Suprapubic skin (tissue), 4 donors: Measurements from ENCODE around the gene SEMA4A. TPM values are rescaled to one million over a fixed set of nuclear protein-coding genes. Genes with fewer than 3 reads are reported as not detected.
"Not testable (repeated sequence)": the region's sequence is repeated elsewhere in the genome, so short reads cannot be mapped to it uniquely, and the experiment has no call there.

Source experiments
- DNase-seq, 2 donors: peaks; one replicate each; pipeline ENCODE4 v3.0.0-alpha.2; 2019; ENCODE audit warnings: low spot score in 2 of 2
- H3K27ac ChIP-seq: fragments of 200-600 bp; sonication (generic); one replicate; pipeline ENCODE4 v1.5.1; 2019
- H3K27me3 ChIP-seq: fragments of 200-600 bp; sonication (generic); one replicate; pipeline ENCODE4 v1.5.1; 2019
- H3K36me3 ChIP-seq: fragments of 200-600 bp; sonication (generic); one replicate; pipeline ENCODE4 v1.5.1; 2019
- H3K4me1 ChIP-seq: fragments of 200-600 bp; sonication (generic); one replicate; pipeline ENCODE4 v1.5.1; 2019
- H3K4me3 ChIP-seq: fragments of 200-600 bp; sonication (generic); one replicate; pipeline ENCODE4 v1.5.1; 2019; ENCODE audit warnings: mild to moderate bottlenecking
- H3K9me3 ChIP-seq: fragments of 200-600 bp; sonication (generic); one replicate; pipeline ENCODE4 v1.5.1; 2019
- CTCF ChIP-seq, 2 donors: fragments of 200-600 bp in 1 of 2; fragments of 450-650 bp in 1 of 2; sonication (generic) in 1 of 2; IDR thresholded peaks; one replicate each; pipeline ENCODE4 v1.5.1; 2016 to 2019; ENCODE audit warnings: antibody characterized with exemption in 2 of 2, mild to moderate bottlenecking in 1 of 2, moderate library complexity in 1 of 2
- EP300 ChIP-seq: sonication (generic); formaldehyde crosslinking; IDR thresholded peaks from one replicate; pipeline ENCODE4 v1.6.1; 2017; ENCODE audit warnings: antibody characterized with exemption
- POLR2A ChIP-seq, 2 donors: fragments of 450-650 bp; IDR thresholded peaks; one replicate each; pipeline ENCODE4 v1.6.1; 2017; ENCODE audit warnings: antibody characterized with exemption in 2 of 2, mild to moderate bottlenecking in 2 of 2, moderate library complexity in 2 of 2
- POLR2AphosphoS5 ChIP-seq, 3 donors: sonication (generic); formaldehyde crosslinking; IDR thresholded peaks; one replicate each; pipeline ENCODE4 v1.6.1; 2017; ENCODE audit warnings: antibody characterized with exemption in 3 of 3
- WGBS: methylation state at CpG from one replicate; pipeline ENCODE4 v1.1.5; 2018; 5-methylcytosine and 5-hydroxymethylcytosine counted together
- total RNA-seq, 4 donors: library from RNA; depleted of rRNA; stranded (reverse); fragments of >200 nt; gene quantifications; one replicate each; pipeline ENCODE4 v1.1.0, GENCODE V29; 2016

Gene SEMA4A
- total RNA-seq, 4 donors from 2014 or later = 43.8 to 61.2 (median 50.2) TPM

DNA sequence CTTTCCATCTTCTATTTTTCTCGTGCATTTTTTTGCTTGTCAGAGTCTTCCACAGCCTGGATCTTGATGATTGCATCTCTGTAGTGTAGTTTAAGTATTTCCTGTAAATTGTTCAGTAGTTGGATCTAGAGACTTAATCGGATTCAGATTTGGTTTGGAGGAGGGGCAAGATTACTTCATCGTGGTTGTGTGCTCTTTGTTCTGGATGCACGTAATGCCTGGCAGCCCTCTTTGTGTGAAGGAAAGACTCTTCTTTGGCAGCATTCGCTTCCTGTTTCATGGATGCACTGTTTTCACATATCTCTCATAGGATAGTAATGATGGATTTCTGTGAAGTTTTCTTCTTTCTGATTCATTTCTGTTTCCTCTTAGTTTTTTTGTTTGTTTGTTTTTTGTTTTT, 14.2 kb downstream of the SEMA4A start:
- Histone ChIP-seq H3K27ac (no peak overlapping the region), H3K27me3 (no peaks in the 10 kb centered on the region), H3K4me1 (no peaks in the 10 kb centered on the region), H3K9me3 (no peaks in the 10 kb centered on the region), H3K4me3 (no peak overlapping the region), H3K36me3 (peaks cover 47% of the 10 kb centered on the region)
- 66% methylated on average over 5 of the region's 5 CpGs for WGBS
- no peak for DNase-seq
- TF ChIP-seq CTCF (IDR thresholded peaks at IDR 0.05) (no peak), EP300 (no peak), POLR2A (IDR thresholded peaks at IDR 0.05) (no peak), POLR2AphosphoS5 (IDR thresholded peaks at IDR 0.05) (no peak)

- WGBS = 87% methylated on average over 9 of the region's 9 CpGs
- DNase-seq = no peak
- Histone ChIP-seq H3K4me1 (no peaks in the 10 kb centered on the region), H3K36me3 (peaks cover 57% of the 10 kb centered on the region), H3K27me3 (no peaks in the 10 kb centered on the region), H3K9me3 (no peaks in the 10 kb centered on the region), H3K27ac (no peak overlapping the region), H3K4me3 (no peak overlapping the region)
- no peak for TF ChIP-seq POLR2A (IDR thresholded peaks at IDR 0.05)
- TF ChIP-seq EP300 = no peak
- TF ChIP-seq POLR2AphosphoS5 (IDR thresholded peaks at IDR 0.05) = no peak
- TF ChIP-seq CTCF (IDR thresholded peaks at IDR 0.05) = no peak
These were observed 19.5 kb downstream of the SEMA4A start for GRCh38 chr1:156172696-156173470.

DNA sequence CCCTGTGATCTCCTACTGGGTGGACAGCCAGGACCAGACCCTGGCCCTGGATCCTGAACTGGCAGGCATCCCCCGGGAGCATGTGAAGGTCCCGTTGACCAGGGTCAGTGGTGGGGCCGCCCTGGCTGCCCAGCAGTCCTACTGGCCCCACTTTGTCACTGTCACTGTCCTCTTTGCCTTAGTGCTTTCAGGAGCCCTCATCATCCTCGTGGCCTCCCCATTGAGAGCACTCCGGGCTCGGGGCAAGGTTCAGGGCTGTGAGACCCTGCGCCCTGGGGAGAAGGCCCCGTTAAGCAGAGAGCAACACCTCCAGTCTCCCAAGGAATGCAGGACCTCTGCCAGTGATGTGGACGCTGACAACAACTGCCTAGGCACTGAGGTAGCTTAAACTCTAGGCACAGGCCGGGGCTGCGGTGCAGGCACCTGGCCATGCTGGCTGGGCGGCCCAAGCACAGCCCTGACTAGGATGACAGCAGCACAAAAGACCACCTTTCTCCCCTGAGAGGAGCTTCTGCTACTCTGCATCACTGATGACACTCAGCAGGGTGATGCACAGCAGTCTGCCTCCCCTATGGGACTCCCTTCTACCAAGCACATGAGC, 23.3 kb downstream of the SEMA4A start:
- TF ChIP-seq CTCF (IDR thresholded peaks at IDR 0.05) (no peak), POLR2A (IDR thresholded peaks at IDR 0.05) (no peak)
- H3K36me3 ChIP-seq = peaks cover 41% of the 10 kb centered on the region

GRCh38 chr1:156177919-156178654, 24.7 kb downstream of the SEMA4A start:
- TF ChIP-seq EP300 (no peak), POLR2AphosphoS5 (IDR thresholded peaks at IDR 0.05) (no peak), POLR2A (IDR thresholded peaks at IDR 0.05) (no peak), CTCF (IDR thresholded peaks at IDR 0.05) (no peak)
- Histone ChIP-seq H3K27ac (no peak overlapping the region), H3K4me3 (no peak overlapping the region), H3K27me3 (no peaks in the 10 kb centered on the region), H3K4me1 (no peaks in the 10 kb centered on the region), H3K9me3 (no peaks in the 10 kb centered on the region), H3K36me3 (peaks cover 41% of the 10 kb centered on the region)
- no peak for DNase-seq
- 83% methylated on average over 7 of the region's 7 CpGs for WGBS

More for the DNA sequence above, 23.3 kb downstream of the SEMA4A start:
- no peak for DNase-seq
- H3K9me3 ChIP-seq = no peaks in the 10 kb centered on the region
- H3K4me1 ChIP-seq = no peaks in the 10 kb centered on the region
- no peaks in the 10 kb centered on the region for H3K27me3 ChIP-seq
- no peak overlapping the region for H3K27ac ChIP-seq
- WGBS = 70% methylated on average over 2 of the region's 12 CpGs
- no peak overlapping the region for H3K4me3 ChIP-seq

- peaks cover 24% of the 10 kb centered on the region for H3K36me3 ChIP-seq
- no peak overlapping the region for H3K4me3 ChIP-seq
- H3K9me3 ChIP-seq = no peaks in the 10 kb centered on the region
- TF ChIP-seq POLR2A (IDR thresholded peaks at IDR 0.05) (no peak), CTCF (IDR thresholded peaks at IDR 0.05) (no peak), POLR2AphosphoS5 (IDR thresholded peaks at IDR 0.05) (no peak), EP300 (no peak)
- DNase-seq = no peak
- H3K27ac ChIP-seq = no peak overlapping the region
- no peaks in the 10 kb centered on the region for H3K27me3 ChIP-seq
- H3K4me1 ChIP-seq = no peaks in the 10 kb centered on the region
- 95% methylated on average over 3 of the region's 3 CpGs for WGBS
These were observed 27.1 kb downstream of the SEMA4A start for GRCh38 chr1:156180471-156180870.

- not testable (repeated sequence) for H3K4me1 ChIP-seq, H3K27ac ChIP-seq, H3K9me3 ChIP-seq, H3K4me3 ChIP-seq, DNase-seq, H3K27me3 ChIP-seq
- WGBS = 57% methylated on average over 8 of the region's 8 CpGs
- H3K36me3 ChIP-seq = peaks cover 20% of the 10 kb centered on the region
These were observed 28.1 kb downstream of the SEMA4A start for GRCh38 chr1:156181391-156181924.

- not testable (repeated sequence) for H3K4me1 ChIP-seq, H3K27ac ChIP-seq, H3K27me3 ChIP-seq, DNase-seq, H3K4me3 ChIP-seq, H3K9me3 ChIP-seq
- H3K36me3 ChIP-seq = peaks cover 13% of the 10 kb centered on the region
- WGBS = 82% methylated on average over 12 of the region's 12 CpGs
These were observed 28.8 kb downstream of the SEMA4A start for GRCh38 chr1:156182010-156182779.
